Skeletal muscle tissue (tissue), 4 donors: ENCODE measurements around the gene SHKBP1. TPM values are rescaled to one million over a fixed set of nuclear protein-coding genes. Genes with fewer than 3 reads are reported as not detected.

ENCODE experiments used
- H3K27ac ChIP-seq: one replicate; pipeline ENCODE4 v1.7.0; 2013; ENCODE audit warnings: mild to moderate bottlenecking, low read depth, low read length, inconsistent platforms
- H3K27me3 ChIP-seq, 3 donors: one replicate each; pipeline ENCODE4 v1.7.0; 2013; ENCODE audit warnings: low read length in 3 of 3; ENCODE audit not compliant: control insufficient read depth in 3 of 3, insufficient read depth in 3 of 3
- H3K36me3 ChIP-seq, 3 donors: one replicate each; pipeline ENCODE4 v1.7.0; 2013; ENCODE audit warnings: low read length in 3 of 3; ENCODE audit not compliant: control insufficient read depth in 3 of 3, insufficient read depth in 3 of 3
- H3K4me1 ChIP-seq, 3 donors: one replicate each; pipeline ENCODE4 v1.7.0; 2013; ENCODE audit warnings: low read length in 3 of 3, mild to moderate bottlenecking in 3 of 3; ENCODE audit not compliant: control insufficient read depth in 3 of 3, insufficient read depth in 3 of 3
- H3K4me3 ChIP-seq, 3 donors: one replicate each; pipeline ENCODE4 v1.7.0; 2013; ENCODE audit warnings: low read length in 3 of 3
- H3K9ac ChIP-seq, 3 donors: one replicate each; pipeline ENCODE4 v1.7.0; 2013; ENCODE audit warnings: low read length in 3 of 3, mild to moderate bottlenecking in 3 of 3, moderate library complexity in 2 of 3, low read depth in 1 of 3
- H3K9me3 ChIP-seq, 3 donors: one replicate each; pipeline ENCODE4 v1.7.0; 2013; ENCODE audit warnings: low read length in 3 of 3; ENCODE audit not compliant: control insufficient read depth in 3 of 3
- total RNA-seq: library from RNA; depleted of rRNA; stranded (reverse); fragments of >200 nt; gene quantifications from one replicate; pipeline ENCODE4 v1.2.3, GENCODE V29; 2014
- donor health status: Osteomylitis.

SHKBP1 gene
- total RNA-seq, 1 donor from 2014 or later, result 6.3 TPM

DNA sequence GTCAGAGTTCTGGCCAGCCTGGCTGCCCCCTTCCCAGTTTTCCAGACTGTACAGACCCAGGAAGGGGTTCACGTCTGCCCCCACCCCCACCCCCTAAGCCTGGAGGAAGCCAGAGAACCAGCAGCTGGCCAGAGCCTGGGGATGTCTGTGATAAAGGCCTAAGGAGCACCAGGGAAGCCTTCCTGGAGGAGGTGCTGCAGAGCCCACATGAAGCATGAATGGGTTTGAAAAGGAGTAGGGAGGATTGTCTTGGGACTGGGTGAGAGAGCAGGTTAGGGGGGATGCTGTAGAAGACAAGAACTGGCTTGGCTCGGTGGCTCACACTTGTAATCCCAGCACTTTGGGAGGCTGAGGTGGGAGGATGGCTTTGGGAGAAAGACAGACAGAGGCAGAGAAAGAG lies 5.8 kb downstream of the SHKBP1 start:
- Histone ChIP-seq H3K36me3 (peaks cover 4 to 11% (median 8%) of the 10 kb centered on the region in 3 donors), H3K9ac (no peak overlapping the region)

DNA sequence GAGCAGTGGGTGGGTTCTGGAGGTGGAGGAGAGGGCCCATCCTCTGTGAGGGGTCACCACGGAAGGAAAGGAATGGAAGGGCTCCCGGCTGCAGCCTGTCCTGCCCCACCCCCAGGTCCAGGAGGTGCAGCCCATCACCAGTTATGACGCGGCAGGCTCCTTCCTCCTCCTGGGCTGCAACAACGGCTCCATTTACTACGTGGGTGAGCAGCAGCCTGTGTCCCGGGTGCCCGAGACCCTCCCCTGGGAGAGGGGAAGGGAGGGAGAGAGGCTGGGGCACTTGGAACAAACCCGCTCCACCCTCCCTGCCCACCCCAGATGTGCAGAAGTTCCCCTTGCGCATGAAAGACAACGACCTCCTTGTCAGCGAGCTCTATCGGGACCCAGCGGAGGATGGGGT lies 6.6 kb downstream of the SHKBP1 start:
- H3K4me3 ChIP-seq, result no peak overlapping the region
- H3K4me1 ChIP-seq, result no peaks in the 10 kb centered on the region
- no peak overlapping the region for H3K27ac ChIP-seq
- no peak overlapping the region for H3K9ac ChIP-seq
- H3K9me3 ChIP-seq, result no peaks in the 10 kb centered on the region
- H3K36me3 ChIP-seq, result peaks cover 4 to 11% (median 11%) of the 10 kb centered on the region in 3 donors
- H3K27me3 ChIP-seq, result no peaks in the 10 kb centered on the region

More for the DNA sequence above, 5.8 kb downstream of the SHKBP1 start:
- H3K4me1 ChIP-seq, result peaks cover 2 to 5% (median 3%) of the 10 kb centered on the region in 3 donors
- no peaks in the 10 kb centered on the region for H3K27me3 ChIP-seq
- no peaks in the 10 kb centered on the region for H3K9me3 ChIP-seq
- H3K27ac ChIP-seq, result no peak overlapping the region
- H3K4me3 ChIP-seq, result no peak overlapping the region

DNA sequence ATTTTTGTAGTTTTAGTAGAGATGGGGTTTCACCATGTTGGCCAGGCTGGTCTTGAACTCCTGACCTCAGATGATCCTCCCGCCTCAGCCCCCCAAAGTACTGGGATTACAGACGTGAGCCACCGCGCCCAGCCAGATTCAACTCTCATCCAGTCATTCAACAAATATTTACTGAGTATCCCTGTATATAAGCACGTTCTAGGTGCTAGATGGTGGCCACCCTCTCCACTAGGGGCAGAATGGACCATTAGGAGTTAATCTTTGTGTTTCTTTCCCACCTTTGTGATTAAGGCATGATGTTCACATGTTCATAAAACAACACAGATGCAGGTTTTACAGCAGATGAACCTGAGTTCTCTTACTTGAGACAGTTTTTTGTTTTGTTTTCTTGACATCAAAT lies 7.3 kb downstream of the SHKBP1 start:
- no peaks in the 10 kb centered on the region for H3K4me1 ChIP-seq
- peaks cover 4 to 13% (median 11%) of the 10 kb centered on the region in 3 donors for H3K36me3 ChIP-seq
- H3K27me3 ChIP-seq, result no peaks in the 10 kb centered on the region
- H3K9ac ChIP-seq, result no peak overlapping the region
- H3K9me3 ChIP-seq, result no peaks in the 10 kb centered on the region
- H3K27ac ChIP-seq, result no peak overlapping the region
- no peak overlapping the region for H3K4me3 ChIP-seq

DNA sequence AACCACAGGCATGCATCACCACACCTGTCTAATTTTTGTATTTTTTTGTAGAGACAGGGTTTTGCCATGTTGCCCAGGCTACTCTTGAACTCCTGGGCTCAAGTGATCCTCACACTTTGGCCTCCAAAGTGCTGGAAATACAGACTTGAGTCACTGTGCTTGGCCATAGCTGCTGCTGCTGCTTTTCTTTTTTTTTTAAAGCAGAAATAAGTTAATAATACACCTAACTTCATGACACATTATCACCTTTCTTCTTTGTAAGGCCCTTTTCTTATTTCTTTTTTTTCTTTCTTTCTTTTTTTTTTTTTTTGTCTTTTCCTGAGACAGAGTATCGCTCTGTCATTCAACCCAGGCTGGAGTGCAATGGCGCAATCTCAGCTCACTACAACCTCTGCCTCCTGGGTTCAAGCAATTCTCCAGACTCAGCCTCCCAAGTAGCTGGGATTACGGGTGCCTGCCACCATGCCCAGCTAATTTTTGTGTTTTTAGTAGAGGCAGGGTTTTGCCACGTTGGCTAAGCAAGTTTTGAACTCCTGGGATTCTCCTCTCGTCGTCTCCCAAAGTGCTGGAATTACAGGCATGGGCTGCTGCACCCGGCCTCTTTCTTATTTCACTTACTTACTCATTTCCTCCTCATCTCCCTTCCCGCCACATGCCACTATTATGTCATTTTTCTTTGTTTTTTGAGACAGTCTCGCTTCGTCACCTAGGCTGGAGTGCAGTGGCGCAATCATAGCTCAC lies 8.7 kb downstream of the SHKBP1 start:
- no peak overlapping the region for H3K27ac ChIP-seq
- H3K4me3 ChIP-seq, result no peak overlapping the region
- no peak overlapping the region for H3K9ac ChIP-seq
- H3K4me1 ChIP-seq, result no peaks in the 10 kb centered on the region
- peaks cover 2 to 10% (median 7%) of the 10 kb centered on the region in 3 donors for H3K36me3 ChIP-seq
- H3K9me3 ChIP-seq, result no peaks in the 10 kb centered on the region
- no peaks in the 10 kb centered on the region for H3K27me3 ChIP-seq

DNA sequence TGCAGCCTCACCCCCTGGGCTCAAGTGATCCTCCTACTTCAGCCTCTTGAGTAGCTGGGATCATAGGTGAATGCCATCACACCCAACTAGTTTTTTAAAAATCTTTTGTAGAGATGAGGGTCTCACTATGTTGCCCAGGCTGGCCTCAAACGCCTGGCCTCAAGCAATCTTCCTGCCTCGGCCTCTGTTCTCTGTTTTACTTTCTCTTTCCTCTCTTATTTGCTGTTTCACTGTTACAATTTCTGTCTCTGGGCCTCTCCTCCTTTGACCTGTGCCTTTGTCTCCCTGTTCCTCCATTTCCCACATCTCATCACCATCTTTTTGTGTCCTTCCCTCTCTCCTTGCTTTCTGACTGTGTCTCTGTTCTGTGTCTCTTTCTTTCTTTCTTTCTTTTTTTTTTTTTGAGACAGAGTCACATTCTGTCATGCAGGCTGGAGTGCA lies 9.3 kb downstream of the SHKBP1 start:
- Histone ChIP-seq H3K27ac (no peak overlapping the region), H3K4me1 (no peaks in the 10 kb centered on the region), H3K9me3 (no peaks in the 10 kb centered on the region), H3K9ac (no peak overlapping the region), H3K27me3 (no peaks in the 10 kb centered on the region), H3K36me3 (peaks cover 0 to 7% (median 5%) of the 10 kb centered on the region in 3 donors), H3K4me3 (no peak overlapping the region)

DNA sequence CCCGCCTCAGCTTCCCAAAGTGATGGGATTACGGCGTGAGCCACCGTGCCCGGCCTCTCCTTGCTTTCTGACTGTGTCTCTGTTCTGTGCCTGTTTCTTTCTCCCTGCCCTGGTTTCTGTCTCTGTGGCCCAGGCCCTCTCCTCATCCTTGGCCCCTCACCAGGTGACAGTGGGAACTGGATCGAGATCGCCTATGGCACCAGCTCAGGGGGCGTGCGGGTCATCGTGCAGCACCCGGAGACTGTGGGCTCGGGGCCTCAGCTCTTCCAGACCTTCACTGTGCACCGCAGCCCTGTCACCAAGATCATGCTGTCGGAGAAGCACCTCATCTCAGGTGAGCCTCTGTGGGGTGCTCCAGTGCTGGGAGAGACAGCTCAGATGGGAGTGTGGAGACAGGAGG lies 9.9 kb downstream of the SHKBP1 start:
- H3K36me3 ChIP-seq, result peaks cover 0 to 7% (median 5%) of the 10 kb centered on the region in 3 donors

DNA sequence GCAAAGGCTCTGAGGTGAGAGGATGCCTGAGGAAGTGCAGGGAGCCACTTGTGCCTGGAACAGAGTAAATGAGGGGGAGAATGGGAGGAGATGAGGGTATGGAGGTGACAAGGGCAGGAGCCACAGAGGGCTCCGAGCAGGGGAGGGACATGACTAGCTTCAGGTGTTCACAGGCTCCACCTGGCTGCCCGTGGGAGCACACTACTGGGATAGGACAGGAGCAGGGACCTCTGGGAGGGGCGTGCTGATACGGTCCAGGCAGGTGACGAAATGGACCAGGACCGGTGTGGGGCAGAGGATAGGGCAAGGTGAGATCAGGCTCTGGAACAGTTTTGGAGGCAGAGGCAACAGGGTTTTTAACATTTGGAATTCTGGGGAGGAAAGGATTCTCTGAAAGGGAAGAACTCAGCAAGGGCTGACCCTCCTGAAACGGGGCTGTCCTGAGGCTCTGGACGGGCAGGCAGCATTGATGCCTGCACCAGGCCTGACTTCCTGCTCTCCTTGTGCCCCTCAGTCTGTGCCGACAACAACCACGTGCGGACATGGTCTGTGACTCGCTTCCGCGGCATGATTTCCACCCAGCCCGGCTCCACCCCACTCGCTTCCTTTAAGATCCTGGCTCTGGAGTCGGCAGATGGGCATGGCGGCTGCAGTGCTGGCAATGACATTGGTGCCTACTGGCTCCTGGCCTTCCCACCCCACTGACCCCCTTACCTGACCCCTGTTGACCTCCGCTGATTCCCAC lies 11.6 kb downstream of the SHKBP1 start:
- peaks cover 0 to 7% (median 3%) of the 10 kb centered on the region in 3 donors for H3K36me3 ChIP-seq
- H3K27ac ChIP-seq, result no peak overlapping the region
- H3K4me1 ChIP-seq, result no peaks in the 10 kb centered on the region
- H3K4me3 ChIP-seq, result no peak overlapping the region
- H3K9me3 ChIP-seq, result no peaks in the 10 kb centered on the region
- H3K9ac ChIP-seq, result no peak overlapping the region
- no peaks in the 10 kb centered on the region for H3K27me3 ChIP-seq

More for the DNA sequence above, 9.9 kb downstream of the SHKBP1 start:
- Histone ChIP-seq H3K4me3 (no peak overlapping the region), H3K27me3 (no peaks in the 10 kb centered on the region), H3K27ac (no peak overlapping the region), H3K4me1 (no peaks in the 10 kb centered on the region), H3K9me3 (no peaks in the 10 kb centered on the region), H3K9ac (no peak overlapping the region)

DNA sequence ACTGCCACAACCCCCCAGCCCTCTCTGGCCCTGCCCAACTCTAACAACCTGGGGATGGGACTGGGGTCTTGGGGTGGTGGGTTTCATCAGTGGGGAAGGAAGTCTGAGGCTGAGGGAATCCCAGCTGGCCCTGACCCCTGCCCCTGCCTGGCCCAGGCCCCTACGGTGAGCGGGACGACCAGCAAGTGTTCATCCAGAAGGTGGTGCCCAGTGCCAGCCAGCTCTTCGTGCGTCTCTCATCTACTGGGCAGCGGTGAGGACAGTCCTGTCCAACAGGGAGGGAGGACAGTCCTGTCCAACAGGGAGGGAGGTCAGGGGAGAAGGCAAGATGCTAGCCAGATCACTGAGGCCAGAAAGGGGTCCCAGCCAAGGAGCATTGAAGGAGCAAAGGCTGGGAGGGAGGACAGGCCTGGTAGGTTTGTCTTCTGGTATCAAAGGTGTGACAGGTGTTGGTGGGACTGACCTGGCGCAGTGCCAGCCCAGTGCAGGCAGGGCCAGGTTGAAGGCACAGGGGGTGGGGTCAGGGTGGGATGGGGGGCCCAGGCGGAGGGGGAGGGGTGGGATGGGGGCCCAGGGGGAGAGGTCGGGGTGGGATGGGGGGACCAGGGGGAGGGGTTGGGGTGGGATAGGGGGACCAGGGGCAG lies 12.4 kb downstream of the SHKBP1 start:
- H3K27me3 ChIP-seq, result no peaks in the 10 kb centered on the region
- H3K4me1 ChIP-seq, result no peaks in the 10 kb centered on the region
- no peaks in the 10 kb centered on the region for H3K9me3 ChIP-seq
- H3K9ac ChIP-seq, result no peak overlapping the region
- no peak overlapping the region for H3K27ac ChIP-seq
- H3K36me3 ChIP-seq, result peaks cover 0 to 7% (median 3%) of the 10 kb centered on the region in 3 donors
- H3K4me3 ChIP-seq, result no peak overlapping the region

DNA sequence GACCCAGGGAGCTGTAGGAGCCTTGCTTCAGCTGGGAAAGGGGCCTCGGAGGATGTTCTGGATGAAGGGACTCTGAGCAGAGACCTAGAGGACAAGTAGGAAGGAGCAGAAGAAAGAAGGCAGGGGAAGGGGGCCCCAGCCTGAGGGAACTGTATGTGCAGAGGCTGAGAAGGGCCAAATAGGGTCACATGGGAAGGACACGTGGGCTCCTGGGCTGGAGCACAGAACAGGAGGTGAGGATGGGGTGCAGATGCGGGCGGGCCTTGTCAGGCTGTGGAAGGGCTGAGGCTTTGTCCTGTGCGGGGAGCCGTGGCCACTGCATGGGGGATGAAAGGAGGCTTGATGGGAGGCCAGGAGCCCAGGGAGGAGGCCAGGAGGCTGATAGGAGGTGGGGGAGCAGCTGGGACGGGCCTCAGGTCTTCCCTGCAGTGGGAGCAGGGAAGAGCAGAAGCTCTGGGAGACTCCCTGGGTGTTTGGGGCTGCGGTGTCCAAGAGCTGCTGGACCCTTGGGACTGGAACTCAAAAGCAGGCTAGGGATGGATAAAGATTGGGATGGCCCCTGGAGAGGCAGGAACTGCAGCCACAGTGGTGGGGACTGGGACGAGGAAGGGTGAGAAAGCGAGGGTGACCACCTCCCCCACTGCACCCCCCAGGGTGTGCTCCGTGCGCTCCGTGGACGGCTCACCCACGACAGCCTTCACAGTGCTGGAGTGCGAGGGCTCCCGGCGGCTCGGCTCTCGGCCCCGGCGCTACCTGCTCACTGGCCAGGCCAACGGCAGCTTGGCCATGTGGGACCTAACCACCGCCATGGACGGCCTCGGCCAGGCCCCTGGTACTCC lies 13.1 kb downstream of the SHKBP1 start:
- Histone ChIP-seq H3K4me3 (no peak overlapping the region), H3K9ac (no peak overlapping the region), H3K36me3 (peaks cover 0 to 7% (median 3%) of the 10 kb centered on the region in 3 donors), H3K27me3 (peaks cover 0 to 4% (median 3%) of the 10 kb centered on the region in 3 donors), H3K27ac (no peak overlapping the region), H3K9me3 (no peaks in the 10 kb centered on the region), H3K4me1 (no peaks in the 10 kb centered on the region)
